OCI-LY1 (cell line): ENCODE measurements around the gene GATA2.

ENCODE experiments used
- EZH2 ChIP-seq: fragments of 200-600 bp; sonication (generic), shearing (Covaris generic); IDR thresholded peaks from 2 replicates; pipeline ENCODE4 v1.8.0; 2017; ENCODE audit warnings: borderline replicate concordance, mixed run types, mild to moderate bottlenecking, antibody characterized with exemption, low read length, moderate library complexity, mixed read lengths
- TF ChIP-seq, protein P1 (sequence below): fragments of 200-600 bp; sonication (generic), shearing (Covaris generic); IDR thresholded peaks from 2 replicates; pipeline ENCODE4 v1.5.1; 2017; ENCODE audit warnings: mild to moderate bottlenecking, antibody characterized with exemption, low read length, moderate library complexity, mixed read lengths

DNA sequence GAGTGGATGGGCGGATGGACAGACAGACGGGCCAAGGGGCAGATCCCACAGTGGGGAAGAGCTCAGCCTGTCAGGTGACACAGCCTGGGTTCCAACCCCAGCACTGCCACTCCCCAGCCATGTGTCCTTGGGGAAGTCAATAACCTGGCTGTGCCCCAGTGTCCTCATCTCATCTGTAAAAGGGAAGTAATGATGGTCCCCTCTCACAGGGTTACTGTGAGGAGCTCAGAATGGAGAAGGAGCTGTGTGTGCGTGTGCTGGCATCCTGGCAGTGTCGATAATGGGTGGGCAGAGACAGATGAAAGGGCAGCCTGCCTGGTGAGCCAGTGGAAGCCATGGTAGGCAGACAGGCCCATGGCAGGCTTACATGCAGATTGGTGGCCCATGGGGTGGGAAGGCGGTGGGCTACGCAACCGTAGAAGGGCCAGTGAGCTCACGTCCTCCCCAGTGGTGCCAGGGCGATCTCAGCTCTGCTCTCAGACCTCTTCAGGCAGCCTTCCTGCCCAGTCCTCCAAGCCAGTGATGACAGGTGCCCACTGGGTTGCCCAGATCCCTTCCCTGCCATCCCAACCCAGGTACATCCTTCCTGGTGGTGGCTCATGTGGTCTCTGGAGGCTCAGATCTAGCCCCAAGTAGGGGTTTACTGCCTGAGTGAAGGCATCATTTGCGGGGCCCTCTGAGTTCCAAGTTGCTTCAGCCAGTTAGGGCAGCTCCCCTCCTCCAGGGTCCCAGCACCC is 24.0 kb downstream of the GATA2 start:
- TF ChIP-seq, protein P1, sequence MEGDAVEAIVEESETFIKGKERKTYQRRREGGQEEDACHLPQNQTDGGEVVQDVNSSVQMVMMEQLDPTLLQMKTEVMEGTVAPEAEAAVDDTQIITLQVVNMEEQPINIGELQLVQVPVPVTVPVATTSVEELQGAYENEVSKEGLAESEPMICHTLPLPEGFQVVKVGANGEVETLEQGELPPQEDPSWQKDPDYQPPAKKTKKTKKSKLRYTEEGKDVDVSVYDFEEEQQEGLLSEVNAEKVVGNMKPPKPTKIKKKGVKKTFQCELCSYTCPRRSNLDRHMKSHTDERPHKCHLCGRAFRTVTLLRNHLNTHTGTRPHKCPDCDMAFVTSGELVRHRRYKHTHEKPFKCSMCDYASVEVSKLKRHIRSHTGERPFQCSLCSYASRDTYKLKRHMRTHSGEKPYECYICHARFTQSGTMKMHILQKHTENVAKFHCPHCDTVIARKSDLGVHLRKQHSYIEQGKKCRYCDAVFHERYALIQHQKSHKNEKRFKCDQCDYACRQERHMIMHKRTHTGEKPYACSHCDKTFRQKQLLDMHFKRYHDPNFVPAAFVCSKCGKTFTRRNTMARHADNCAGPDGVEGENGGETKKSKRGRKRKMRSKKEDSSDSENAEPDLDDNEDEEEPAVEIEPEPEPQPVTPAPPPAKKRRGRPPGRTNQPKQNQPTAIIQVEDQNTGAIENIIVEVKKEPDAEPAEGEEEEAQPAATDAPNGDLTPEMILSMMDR = no peak
- no peak for TF ChIP-seq EZH2
